ENCODE data around the gene PLEKHD1.
"Not testable (repeated sequence)": the region's sequence is repeated elsewhere in the genome, so short reads cannot be mapped to it uniquely, and the experiment has no call there.

PLEKHD1 gene

DNA sequence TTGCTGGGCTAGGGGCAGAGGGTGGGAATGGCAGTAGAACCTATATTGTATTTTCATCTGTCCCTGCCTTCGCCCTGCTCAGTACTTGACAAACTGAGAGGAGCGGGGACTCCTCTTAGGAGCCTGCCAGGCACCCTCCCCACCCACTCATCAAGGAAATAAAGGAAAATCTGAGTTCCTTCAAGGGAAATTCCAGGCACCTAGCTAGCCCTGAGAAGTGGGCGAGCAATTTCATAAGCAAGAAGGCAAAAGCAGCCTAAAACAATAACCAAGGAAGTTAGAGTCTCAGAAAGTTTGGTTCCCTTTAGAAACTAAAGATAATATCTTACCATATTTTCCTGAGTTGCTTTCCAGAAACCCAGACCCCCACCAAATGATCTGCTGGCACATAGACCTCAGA, 10.6 kb upstream of the PLEKHD1 start:
- Mint-ChIP-seq H3K4me3 (no peak overlapping the region), H3K36me3 (ENCODE audit: low read depth) (no peaks in the 10 kb centered on the region), H3K4me1 (no peaks in the 10 kb centered on the region), H3K9me3 (no peaks in the 10 kb centered on the region), H3K27ac (no peak overlapping the region), H3K27me3 (no peaks in the 10 kb centered on the region)
- DNase-seq (no peak), ATAC-seq (no peak)

DNA sequence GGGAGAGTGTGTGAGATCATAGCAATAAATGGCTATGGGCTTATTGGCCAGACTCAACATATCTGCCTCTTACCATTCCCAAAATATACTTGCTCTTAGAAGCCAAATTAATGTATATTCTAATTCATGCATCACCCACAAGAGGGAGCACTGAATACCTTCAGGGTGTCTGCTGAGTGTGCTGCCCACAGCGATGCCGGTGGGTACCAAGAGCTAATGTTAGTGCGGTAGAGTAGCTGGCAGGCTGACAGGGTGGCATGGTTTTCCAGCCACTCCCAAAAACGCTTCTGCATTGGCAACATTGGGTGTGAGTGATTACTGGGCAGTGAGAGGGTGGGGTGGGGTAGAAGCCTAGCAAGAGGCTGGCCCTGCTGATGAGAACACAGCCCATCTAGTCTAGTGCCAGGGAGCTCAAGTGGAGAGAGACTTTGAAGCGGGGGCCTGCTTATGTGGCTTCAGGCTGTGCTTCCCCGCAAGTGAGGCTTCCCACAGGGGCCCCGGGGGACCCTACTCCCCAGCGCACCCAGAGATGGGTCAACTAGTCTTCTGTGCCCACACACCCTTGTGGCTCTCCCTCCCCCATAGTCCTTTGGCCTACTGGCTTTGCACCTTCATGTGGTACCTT, 9.2 kb upstream of the PLEKHD1 start:
- H3K27ac Mint-ChIP-seq: no peak overlapping the region
- ATAC-seq (peak; percentile 61), DNase-seq (no peak)
- no peaks in the 10 kb centered on the region for H3K9me3 Mint-ChIP-seq
- no peaks in the 10 kb centered on the region for H3K4me1 Mint-ChIP-seq
- no peaks in the 10 kb centered on the region for H3K36me3 Mint-ChIP-seq (ENCODE audit: low read depth)
- no peak overlapping the region for H3K4me3 Mint-ChIP-seq
- H3K27me3 Mint-ChIP-seq: no peaks in the 10 kb centered on the region

DNA sequence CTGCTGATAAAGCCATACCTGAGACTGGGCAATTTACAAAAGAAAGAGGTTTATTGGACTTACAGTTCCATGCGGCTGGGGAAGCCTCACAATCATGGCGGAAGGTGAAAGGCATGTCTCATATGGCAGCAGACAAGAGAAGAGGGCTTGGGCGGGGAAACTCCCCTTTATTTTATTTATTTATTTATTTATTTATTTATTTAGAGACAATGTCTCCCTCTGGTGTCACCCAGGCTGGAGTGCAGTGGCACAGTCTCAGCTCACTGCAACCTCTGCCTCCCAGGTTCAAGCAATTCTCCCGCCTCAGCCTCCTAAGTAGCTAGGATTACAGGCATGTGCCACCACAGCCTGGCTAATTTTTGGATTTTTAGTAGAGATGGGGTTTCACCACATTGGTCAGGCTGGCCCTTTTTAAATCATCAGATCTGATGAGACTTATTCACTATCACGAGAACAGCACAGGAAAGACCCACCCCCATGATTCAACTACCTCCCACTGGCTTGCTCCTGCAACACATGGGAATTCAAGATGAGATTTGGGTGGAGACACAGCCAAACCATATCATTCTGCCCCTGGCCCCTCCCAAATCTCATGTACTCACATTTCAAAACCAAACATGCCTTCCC, 7.6 kb upstream of the PLEKHD1 start:
- H3K4me1 Mint-ChIP-seq; ATAC-seq; H3K36me3 Mint-ChIP-seq (ENCODE audit: low read depth); H3K27me3 Mint-ChIP-seq; H3K9me3 Mint-ChIP-seq; H3K27ac Mint-ChIP-seq; H3K4me3 Mint-ChIP-seq; DNase-seq: not testable (repeated sequence)

DNA sequence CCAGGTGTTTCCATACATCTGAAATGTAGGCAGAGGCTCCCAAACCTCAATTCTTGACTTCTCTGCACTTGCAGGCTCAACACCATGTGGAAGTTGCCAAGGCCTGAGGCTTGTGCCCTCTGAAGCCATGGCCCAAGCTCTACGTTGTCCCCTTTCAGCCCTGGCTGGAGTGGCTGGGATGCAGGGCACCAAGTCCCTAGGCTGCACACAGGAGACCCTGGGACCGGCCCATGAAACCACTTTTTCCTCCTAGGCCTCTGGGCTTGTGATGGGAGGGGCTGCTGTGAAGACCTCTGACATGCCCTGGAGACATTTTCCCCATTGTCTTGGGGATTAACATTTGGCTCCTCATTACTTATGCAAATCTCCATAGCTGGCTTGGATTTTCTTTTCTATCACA, 6.5 kb upstream of the PLEKHD1 start:
- not testable (repeated sequence) for DNase-seq; H3K9me3 Mint-ChIP-seq; H3K36me3 Mint-ChIP-seq (ENCODE audit: low read depth); ATAC-seq; H3K4me3 Mint-ChIP-seq; H3K27ac Mint-ChIP-seq; H3K4me1 Mint-ChIP-seq
- peaks cover 10% of the 10 kb centered on the region for H3K27me3 Mint-ChIP-seq

DNA sequence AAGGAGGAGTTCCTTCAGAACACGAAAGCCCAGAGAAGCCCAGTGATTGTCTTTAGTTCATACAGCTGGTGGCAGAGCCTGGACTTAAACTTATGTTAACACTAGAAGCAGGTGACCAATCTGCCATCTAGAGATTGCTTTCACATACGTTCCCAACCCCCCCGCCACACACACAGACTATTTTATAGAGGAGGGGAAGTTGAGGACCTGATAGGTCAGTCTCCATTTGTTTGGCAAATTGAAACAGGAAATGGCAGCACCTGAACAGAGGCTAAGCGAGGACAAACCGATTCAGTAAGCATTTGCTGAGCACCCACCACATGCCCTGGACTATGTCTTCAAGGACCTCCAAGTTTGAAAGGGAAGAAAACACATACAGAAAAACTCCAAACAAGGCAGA, 4.8 kb upstream of the PLEKHD1 start:
- DNase-seq: no peak
- Mint-ChIP-seq H3K27ac (no peak overlapping the region), H3K27me3 (peaks cover 20% of the 10 kb centered on the region), H3K36me3 (ENCODE audit: low read depth) (no peaks in the 10 kb centered on the region), H3K4me3 (no peak overlapping the region), H3K4me1 (peaks cover 3% of the 10 kb centered on the region), H3K9me3 (no peaks in the 10 kb centered on the region)
- no peak for ATAC-seq

DNA sequence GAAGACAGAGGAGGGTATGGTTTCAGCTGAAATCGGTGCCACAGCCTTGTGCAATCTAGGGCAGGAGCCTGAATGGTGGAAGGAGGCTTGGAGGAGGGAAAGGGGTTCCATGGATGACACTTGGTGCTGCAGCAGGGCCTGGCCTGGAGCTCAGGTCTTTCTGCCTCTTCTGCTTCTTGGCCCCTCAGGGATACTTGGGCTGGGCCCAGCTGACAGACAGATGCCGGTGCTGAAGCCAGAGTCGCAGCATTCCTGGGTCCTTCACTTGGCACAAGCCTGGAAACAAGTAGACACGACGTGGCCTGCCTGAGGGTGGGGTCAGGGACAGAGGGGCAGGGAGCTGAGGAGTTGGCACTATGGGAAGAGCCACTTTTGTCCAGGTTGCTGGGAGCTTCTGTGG, 4.4 kb upstream of the PLEKHD1 start:
- DNase-seq (no peak), ATAC-seq (no peak)
- peaks cover 21% of the 10 kb centered on the region for H3K27me3 Mint-ChIP-seq
- H3K4me1 Mint-ChIP-seq: peaks cover 3% of the 10 kb centered on the region
- no peaks in the 10 kb centered on the region for H3K36me3 Mint-ChIP-seq (ENCODE audit: low read depth)
- no peak overlapping the region for H3K4me3 Mint-ChIP-seq
- H3K27ac Mint-ChIP-seq: no peak overlapping the region
- no peaks in the 10 kb centered on the region for H3K9me3 Mint-ChIP-seq

DNA sequence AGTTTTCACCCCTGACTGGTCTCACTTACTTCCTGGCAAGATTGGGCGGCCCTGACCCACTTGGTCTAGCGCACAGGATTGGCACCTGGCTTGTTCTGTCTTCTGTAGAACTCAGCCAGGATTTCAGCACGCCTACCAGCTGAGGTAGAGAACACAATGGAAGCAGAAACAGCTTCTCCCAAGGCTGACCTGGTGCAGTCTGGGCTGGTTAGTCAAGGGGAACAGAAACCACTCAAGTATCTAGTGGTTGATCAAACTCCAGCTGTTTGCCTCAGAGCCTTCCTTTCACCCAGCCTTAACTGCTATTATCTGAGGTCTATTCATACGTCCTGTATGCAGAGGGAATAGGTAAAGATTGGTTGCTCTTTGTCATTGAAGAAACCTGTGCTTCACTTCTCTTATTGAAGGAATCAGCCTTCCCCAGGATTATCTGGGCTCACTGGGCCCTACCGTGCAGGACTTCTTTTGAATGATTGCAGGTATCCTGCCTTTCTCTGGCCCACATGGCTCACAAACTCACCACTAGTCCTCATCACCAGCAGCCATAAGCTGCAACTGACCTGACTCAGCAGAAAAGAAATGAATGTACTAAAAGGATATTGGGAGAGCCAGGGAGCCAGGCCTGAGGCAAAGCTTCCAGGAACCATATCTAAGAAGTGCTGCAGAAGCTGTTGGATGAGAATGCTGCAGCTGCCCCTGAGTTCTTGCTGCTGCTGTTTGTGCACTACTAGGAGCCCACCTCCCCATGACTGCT, 2.5 kb upstream of the PLEKHD1 start:
- Mint-ChIP-seq H3K9me3 (no peaks in the 10 kb centered on the region), H3K27me3 (peaks cover 38% of the 10 kb centered on the region), H3K4me3 (no peak overlapping the region), H3K4me1 (peaks cover 3% of the 10 kb centered on the region), H3K36me3 (ENCODE audit: low read depth) (no peaks in the 10 kb centered on the region), H3K27ac (no peak overlapping the region)
- DNase-seq (no peak), ATAC-seq (no peak)

DNA sequence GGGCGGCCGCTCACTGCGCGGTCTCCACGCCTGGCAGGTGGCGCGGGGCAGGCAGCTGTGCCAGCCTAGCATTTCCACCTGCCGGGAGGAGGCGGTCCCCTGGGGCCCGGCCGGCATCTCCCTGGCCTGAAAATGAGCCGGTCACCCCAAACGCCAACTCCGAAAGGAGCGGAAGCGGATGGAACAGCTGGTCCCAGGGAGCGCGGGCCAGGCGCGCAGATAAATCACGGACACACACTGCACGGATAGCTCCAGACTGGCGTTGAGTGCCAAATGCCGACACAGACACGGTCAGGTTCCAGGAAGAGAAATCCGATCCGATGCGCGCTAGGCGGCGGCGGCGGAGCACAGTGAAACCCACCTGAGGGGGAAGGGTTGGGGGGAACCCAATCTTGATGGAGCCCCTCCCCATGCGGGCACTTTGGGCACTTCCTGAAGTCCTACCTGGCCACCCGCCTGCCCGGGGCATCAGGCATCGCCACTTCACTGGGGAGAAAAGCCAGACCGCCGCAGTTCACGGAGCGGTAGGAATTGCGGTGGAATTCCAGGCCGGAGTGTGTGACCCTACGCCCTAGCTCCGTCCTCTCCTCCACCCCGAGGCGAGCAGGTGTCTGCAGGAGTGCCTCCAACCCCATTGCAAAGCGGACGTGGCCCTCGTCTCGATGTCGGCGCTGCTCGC, 624 bp upstream of the PLEKHD1 start:
- Mint-ChIP-seq H3K9me3 (no peaks in the 10 kb centered on the region), H3K36me3 (ENCODE audit: low read depth) (no peaks in the 10 kb centered on the region), H3K4me3 (no peak overlapping the region), H3K27ac (no peak overlapping the region), H3K27me3 (peaks cover 47% of the 10 kb centered on the region), H3K4me1 (peaks cover 3% of the 10 kb centered on the region)
- DNase-seq (no peak), ATAC-seq (peak; percentile 11)

DNA sequence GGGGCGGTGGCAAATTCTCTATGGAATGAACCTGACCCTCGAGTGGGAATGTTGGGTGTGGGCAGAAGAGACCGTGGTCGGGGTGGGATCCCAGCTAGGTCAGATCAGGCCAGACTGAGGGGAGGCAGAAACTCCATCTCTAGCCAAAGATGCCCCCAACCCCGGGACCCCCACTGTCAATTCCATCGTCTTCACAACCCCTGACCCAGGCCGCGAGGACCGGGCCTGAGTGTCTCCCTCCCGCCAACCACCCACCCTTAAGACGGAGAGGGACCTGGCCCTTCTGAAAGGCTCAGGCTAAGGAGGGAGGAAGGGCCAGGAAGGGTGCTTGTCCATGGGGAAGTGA, 760 bp downstream of the PLEKHD1 start:
- no peak for ATAC-seq
- no peak overlapping the region for H3K27ac Mint-ChIP-seq
- no peaks in the 10 kb centered on the region for H3K9me3 Mint-ChIP-seq
- DNase-seq: no peak
- no peak overlapping the region for H3K4me3 Mint-ChIP-seq
- peaks cover 50% of the 10 kb centered on the region for H3K27me3 Mint-ChIP-seq
- H3K4me1 Mint-ChIP-seq: peaks cover 3% of the 10 kb centered on the region
- H3K36me3 Mint-ChIP-seq (ENCODE audit: low read depth): no peaks in the 10 kb centered on the region

DNA sequence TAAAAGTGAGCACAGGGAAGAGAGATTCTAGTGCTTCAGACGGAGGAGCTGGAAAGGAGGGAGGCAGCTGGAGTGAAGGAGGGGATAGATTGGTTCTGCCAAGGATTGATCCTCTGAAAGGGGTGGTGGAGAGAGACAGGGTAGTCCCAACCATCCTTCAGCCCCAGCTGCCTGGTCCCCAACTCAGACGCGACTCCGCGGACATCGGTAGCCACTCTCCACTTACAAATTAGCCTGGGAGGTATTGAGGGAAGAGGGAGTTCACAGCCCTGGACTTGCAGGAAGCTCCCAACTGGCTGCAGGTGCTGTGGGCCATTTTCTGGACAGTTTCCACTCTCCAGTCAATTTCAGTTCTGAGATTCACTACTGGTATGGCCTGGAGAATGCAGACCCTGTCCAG, 1.2 kb downstream of the PLEKHD1 start:
- peaks cover 3% of the 10 kb centered on the region for H3K4me1 Mint-ChIP-seq
- no peak overlapping the region for H3K27ac Mint-ChIP-seq
- DNase-seq: no peak
- no peaks in the 10 kb centered on the region for H3K9me3 Mint-ChIP-seq
- H3K36me3 Mint-ChIP-seq (ENCODE audit: low read depth): no peaks in the 10 kb centered on the region
- peaks cover 50% of the 10 kb centered on the region for H3K27me3 Mint-ChIP-seq
- ATAC-seq: peak; percentile 11
- no peak overlapping the region for H3K4me3 Mint-ChIP-seq

DNA sequence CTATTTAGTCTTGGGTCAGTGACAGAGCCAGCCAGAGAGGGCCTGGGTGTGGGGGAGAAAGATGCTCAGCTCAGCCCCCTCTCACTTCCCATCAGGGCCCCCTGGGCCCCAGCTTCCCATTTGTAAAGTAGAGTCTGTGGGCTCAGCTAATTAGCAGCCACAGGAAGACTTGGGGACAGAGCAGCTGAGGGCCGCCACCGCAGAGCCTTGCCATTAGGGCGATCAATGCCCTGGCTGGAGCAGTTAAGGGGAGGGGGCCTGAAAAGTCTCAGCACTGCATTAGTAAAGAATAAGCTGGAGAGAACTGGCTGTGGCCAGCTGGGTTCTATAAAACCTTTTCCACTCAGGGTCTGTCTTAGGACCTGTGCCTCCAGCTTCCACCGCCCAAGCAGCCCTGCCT, 2.7 kb downstream of the PLEKHD1 start:
- H3K4me3 Mint-ChIP-seq: no peak overlapping the region
- H3K4me1 Mint-ChIP-seq: peaks cover 3% of the 10 kb centered on the region
- H3K27ac Mint-ChIP-seq: no peak overlapping the region
- ATAC-seq (no peak), DNase-seq (no peak)
- no peaks in the 10 kb centered on the region for H3K9me3 Mint-ChIP-seq
- peaks cover 47% of the 10 kb centered on the region for H3K27me3 Mint-ChIP-seq
- no peaks in the 10 kb centered on the region for H3K36me3 Mint-ChIP-seq (ENCODE audit: low read depth)

DNA sequence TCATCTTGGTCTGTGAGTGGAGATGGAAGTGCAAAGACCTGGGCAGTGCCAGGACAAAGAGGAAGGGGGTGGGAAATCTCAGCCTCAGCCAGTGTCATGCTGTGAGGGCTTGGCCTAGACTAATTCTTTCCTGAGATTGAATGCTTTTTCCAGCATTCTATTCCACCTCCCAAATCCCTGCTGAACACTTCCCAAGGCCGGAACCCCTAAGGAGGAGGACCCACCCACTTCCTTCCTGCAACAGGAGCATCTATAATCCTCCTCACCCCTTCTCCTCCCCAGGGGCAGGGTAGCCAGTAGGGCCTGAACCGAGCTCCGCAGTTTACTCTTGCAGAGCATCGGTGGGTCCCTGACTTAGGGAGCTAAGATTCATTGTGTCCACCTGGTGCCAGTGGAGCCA, 3.2 kb downstream of the PLEKHD1 start:
- no peak for DNase-seq
- no peak for ATAC-seq
- Mint-ChIP-seq H3K9me3 (no peaks in the 10 kb centered on the region), H3K4me3 (no peak overlapping the region), H3K36me3 (ENCODE audit: low read depth) (no peaks in the 10 kb centered on the region), H3K27ac (no peak overlapping the region), H3K27me3 (peaks cover 42% of the 10 kb centered on the region), H3K4me1 (peaks cover 3% of the 10 kb centered on the region)

DNA sequence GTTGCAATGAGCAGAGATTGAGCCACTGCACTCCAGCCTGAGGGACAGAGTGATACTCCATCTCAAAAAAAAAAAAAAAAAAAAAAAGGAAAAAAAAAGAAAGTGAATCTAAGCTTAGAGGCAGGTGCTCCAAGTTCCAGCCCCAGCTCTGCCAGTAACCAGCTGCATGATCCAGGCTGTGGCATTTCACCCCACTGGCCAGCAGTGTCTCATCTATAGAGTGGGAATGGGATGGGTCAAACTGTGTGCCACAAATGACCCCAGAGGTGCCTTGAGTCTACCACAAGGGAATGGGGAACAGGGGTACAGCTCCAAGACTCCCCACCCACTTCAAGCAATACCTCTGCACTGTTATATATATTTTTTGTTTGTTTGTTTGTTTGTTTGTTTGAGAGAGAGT, 5.0 kb downstream of the PLEKHD1 start:
- H3K36me3 Mint-ChIP-seq (ENCODE audit: low read depth): no peaks in the 10 kb centered on the region
- H3K27me3 Mint-ChIP-seq: peaks cover 30% of the 10 kb centered on the region
- DNase-seq (no peak), ATAC-seq (no peak)
- no peak overlapping the region for H3K27ac Mint-ChIP-seq
- H3K4me3 Mint-ChIP-seq: no peak overlapping the region
- H3K4me1 Mint-ChIP-seq: no peaks in the 10 kb centered on the region
- no peaks in the 10 kb centered on the region for H3K9me3 Mint-ChIP-seq

DNA sequence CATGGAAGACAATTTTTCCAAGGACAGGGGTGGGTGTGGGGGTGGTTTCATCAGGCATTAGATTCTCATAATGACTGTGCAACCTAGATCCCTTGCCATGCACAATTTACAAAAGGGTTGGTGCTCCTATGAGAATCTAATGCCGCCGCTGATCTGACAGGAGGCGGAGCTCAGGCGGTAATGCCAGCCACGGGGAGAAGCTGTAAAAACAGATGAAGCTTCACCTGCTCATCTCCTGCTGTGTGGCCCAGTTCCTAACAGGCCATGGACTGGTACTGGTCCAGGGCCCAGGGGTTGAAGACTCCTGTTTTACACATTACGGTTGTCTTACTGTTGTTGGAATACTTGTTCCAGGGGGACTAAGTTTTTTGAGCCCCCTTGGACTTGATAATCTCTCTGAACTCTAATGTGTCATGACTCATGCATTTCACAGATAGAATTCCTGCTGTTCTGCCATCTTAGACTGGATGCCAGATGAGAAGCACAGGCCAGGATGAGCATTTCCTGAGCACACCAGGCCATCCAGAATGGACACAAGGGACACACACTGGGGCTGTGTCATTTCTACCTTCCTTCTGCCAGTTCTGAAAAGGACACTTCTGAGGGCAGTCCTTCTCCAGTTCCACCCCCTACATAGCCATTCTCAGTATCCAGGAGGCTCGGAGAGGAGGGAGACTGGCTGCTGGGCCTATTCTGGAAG, 5.8 kb downstream of the PLEKHD1 start:
- no peaks in the 10 kb centered on the region for H3K4me1 Mint-ChIP-seq
- no peaks in the 10 kb centered on the region for H3K36me3 Mint-ChIP-seq (ENCODE audit: low read depth)
- H3K27me3 Mint-ChIP-seq: peaks cover 26% of the 10 kb centered on the region
- no peak for ATAC-seq
- no peak overlapping the region for H3K4me3 Mint-ChIP-seq
- no peaks in the 10 kb centered on the region for H3K9me3 Mint-ChIP-seq
- DNase-seq: no peak
- no peak overlapping the region for H3K27ac Mint-ChIP-seq

All from activated naive CD8-positive, alpha-beta T cell treated with anti-CD3 and anti-CD28 coated beads, Interleukin-2, amount 50 U/mL, for 24 hours (primary cell).